Upper lobe of left lung (tissue), 6 donors: ENCODE measurements around the gene PRSS56. TPM values are rescaled to one million over a fixed set of nuclear protein-coding genes. Genes with fewer than 3 reads are reported as not detected.

Experiments
- ATAC-seq, 2 donors: fragments of 200-7000 bp; cut with Tn5 transposase; one replicate each; pipeline ENCODE4 v1.9.1; 2022; ENCODE audit warnings: mild to moderate bottlenecking in 2 of 2, moderate library complexity in 2 of 2; ENCODE audit not compliant: low FRiP score in 2 of 2
- DNase-seq, 2 donors: peaks; one replicate each; pipeline ENCODE4 v3.0.0-alpha.2; 2019 to 2020
- H3K27ac ChIP-seq, 4 donors: fragments of 200-600 bp; sonication (generic); one replicate each; pipeline ENCODE4 v1.5.1; 2016 to 2019
- H3K27me3 ChIP-seq, 4 donors: fragments of 200-600 bp; sonication (generic); one replicate each; pipeline ENCODE4 v1.5.1; 2017 to 2019
- H3K36me3 ChIP-seq, 4 donors: fragments of 200-600 bp; sonication (generic); one replicate each; pipeline ENCODE4 v1.5.1; 2016 to 2019
- H3K4me1 ChIP-seq, 4 donors: fragments of 200-600 bp; sonication (generic); one replicate each; pipeline ENCODE4 v1.5.1; 2018 to 2019
- H3K4me3 ChIP-seq, 4 donors: fragments of 200-600 bp; sonication (generic); one replicate each; pipeline ENCODE4 v1.5.1; 2017 to 2019; ENCODE audit warnings: mild to moderate bottlenecking in 2 of 4, moderate library complexity in 1 of 4
- H3K9me3 ChIP-seq, 4 donors: fragments of 200-600 bp; sonication (generic); one replicate each; pipeline ENCODE4 v1.5.1; 2018 to 2019
- CTCF ChIP-seq, 6 experiments: fragments of 450-650 bp in 4 of 6; fragments of 200-600 bp in 2 of 6; sonication (generic) in 2 of 6; IDR thresholded peaks; one replicate each; pipeline ENCODE4 v1.5.1; 2016 to 2019; ENCODE audit warnings: antibody characterized with exemption in 6 of 6
- EP300 ChIP-seq, 4 donors: sonication (generic); formaldehyde crosslinking; IDR thresholded peaks; one replicate each; pipeline ENCODE4 v1.5.1; 2017; ENCODE audit warnings: antibody characterized with exemption in 4 of 4, control low read depth in 2 of 4
- POLR2A ChIP-seq, 4 donors: fragments of 450-650 bp; IDR thresholded peaks; one replicate each; pipeline ENCODE4 v1.5.1; 2016 to 2017; ENCODE audit warnings: antibody characterized with exemption in 4 of 4, mild to moderate bottlenecking in 2 of 4
- POLR2AphosphoS5 ChIP-seq, 2 donors: sonication (generic); formaldehyde crosslinking; IDR thresholded peaks; one replicate each; pipeline ENCODE4 v1.5.1; 2017; ENCODE audit warnings: antibody characterized with exemption in 2 of 2
- WGBS, 2 donors: methylation state at CpG; one replicate each; pipeline ENCODE4 v1.1.5; 2017 to 2018; 5-methylcytosine and 5-hydroxymethylcytosine counted together
- total RNA-seq, 6 donors: library from RNA; depleted of rRNA in 4 of 6; stranded (reverse); fragments of >200 nt in 4 of 6; gene quantifications; one replicate each; pipeline versions ENCODE4 v1.1.0 to v1.2.1, GENCODE V29; 2016 to 2021
- donor health status: DM: no; HTN: no; CAD: no; lungs with moderate emphysema.
- donor health status: DM: no; HTN: yes; CAD: no; lungs with severe emphysema.

The PRSS56 gene
- total RNA-seq, 6 donors from 2014 or later: not detected

DNA sequence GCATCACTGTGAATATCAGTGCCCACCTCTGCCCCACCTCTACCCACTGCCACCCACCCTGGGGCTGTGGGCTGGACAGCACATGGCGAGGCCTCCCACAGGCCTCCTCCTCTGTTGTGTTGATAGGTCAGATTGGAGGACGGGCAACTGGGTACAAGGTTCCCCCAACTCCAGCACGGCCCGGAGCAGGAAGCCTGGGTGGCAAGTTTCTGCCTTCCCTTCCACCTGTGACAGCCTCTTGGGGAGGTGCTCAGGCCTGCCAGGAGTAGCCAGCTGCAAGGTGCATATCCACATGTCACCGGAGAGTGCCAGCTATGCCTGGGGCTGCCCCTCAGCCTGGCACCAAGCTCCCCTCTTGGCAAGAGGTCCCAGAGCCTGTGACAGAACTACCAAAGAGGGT, 25.6 kb upstream of the PRSS56 start:
- TF ChIP-seq EP300 (IDR thresholded peaks at IDR 0.05) (no peak), CTCF (IDR thresholded peaks at IDR 0.05) (no peak)
- Histone ChIP-seq H3K27ac (no peak overlapping the region), H3K36me3 (no peaks in the 10 kb centered on the region), H3K9me3 (no peaks in the 10 kb centered on the region), H3K27me3 (no peaks in the 10 kb centered on the region), H3K4me3 (no peak overlapping the region), H3K4me1 (no peaks in the 10 kb centered on the region)
- WGBS, 2 donors: 91 to 92% methylated on average over 2 to 5 of the region's 5 CpGs
- no peak for ATAC-seq
- no peak for DNase-seq

DNA sequence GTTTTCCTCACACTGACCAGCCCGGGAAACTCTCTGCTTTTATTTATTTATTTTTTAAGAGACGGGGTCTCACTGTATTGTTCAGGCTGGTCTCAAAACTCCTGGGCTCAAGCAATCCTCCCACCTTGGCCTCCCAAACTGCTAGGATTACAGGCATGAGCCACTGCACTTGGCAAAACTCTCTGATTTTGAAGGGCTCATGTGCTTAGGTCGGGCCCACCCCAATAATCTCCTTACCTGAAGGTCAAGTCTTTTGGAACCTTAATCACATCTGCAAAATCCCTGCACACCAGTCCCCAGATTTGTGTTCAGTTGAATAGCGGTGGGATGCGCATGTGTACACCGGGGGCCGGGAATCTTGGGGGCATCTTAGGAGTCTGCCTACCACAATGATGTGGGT, 24.9 kb upstream of the PRSS56 start:
- no peak for ATAC-seq
- no peaks in the 10 kb centered on the region for H3K9me3 ChIP-seq

DNA sequence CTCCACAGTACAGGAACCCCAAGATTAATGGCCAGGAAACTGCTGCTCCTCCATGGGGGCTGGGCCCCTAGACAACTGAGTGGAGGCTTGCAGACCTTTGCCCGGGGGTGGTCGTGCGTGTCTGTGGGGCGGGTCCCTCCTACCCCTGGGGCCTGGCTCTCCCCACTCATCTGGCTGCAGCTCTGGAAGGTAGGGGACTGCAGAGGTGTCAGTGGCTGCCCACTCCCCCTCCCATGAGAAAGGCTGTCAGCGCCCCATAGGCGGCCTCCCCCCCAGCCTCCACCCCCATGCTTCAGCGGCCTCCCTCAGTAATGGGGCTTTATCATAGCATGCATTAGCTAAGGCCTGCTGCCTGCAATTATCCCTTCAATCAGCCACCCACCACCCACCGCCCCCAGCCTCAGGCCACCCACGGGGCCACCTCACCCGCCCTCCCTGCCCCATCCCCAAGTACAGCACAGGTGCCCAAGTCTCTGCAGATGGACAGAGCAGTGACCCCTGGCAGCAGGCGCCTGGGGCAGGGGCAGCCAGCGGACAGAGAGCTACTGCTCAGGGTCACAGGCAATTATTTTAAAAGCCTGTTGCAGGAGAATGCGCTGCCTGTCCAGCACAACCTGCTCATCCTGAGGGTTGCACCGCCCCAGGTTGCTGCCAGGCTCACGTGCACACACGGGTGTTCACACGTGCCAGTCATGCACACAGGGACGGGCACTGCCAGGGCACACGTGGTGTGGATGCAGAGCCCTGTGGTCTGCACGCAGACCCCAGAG, 23.5 kb upstream of the PRSS56 start:
- ATAC-seq: no peak
- 50 to 75% methylated on average over 1 to 17 of the region's 20 CpGs for WGBS, 2 donors

More for the DNA sequence above, 24.9 kb upstream of the PRSS56 start:
- no peak for DNase-seq
- Histone ChIP-seq H3K4me1 (no peaks in the 10 kb centered on the region), H3K4me3 (no peak overlapping the region), H3K27me3 (no peaks in the 10 kb centered on the region), H3K27ac (no peak overlapping the region), H3K36me3 (no peaks in the 10 kb centered on the region)
- 84 to 86% methylated on average over 7 of the region's 7 CpGs for WGBS, 2 donors
- TF ChIP-seq CTCF (IDR thresholded peaks at IDR 0.05): no peak
- TF ChIP-seq POLR2AphosphoS5 (IDR thresholded peaks at IDR 0.05): no peak
- TF ChIP-seq EP300 (IDR thresholded peaks at IDR 0.05): no peak
- no peak for TF ChIP-seq POLR2A (IDR thresholded peaks at IDR 0.05)

GRCh38 chr2:232497348-232497747, 22.8 kb upstream of the PRSS56 start:
- Histone ChIP-seq H3K27ac (no peak overlapping the region), H3K4me1 (peaks cover 0 to 2% (median under 1%) of the 10 kb centered on the region in 4 donors), H3K4me3 (no peak overlapping the region), H3K36me3 (no peaks in the 10 kb centered on the region), H3K27me3 (peaks cover 0 to 8% (median under 1%) of the 10 kb centered on the region in 4 donors), H3K9me3 (no peaks in the 10 kb centered on the region)
- no peak for TF ChIP-seq CTCF (IDR thresholded peaks at IDR 0.05)
- no peak for TF ChIP-seq POLR2AphosphoS5 (IDR thresholded peaks at IDR 0.05)
- no peak for TF ChIP-seq EP300 (IDR thresholded peaks at IDR 0.05)
- TF ChIP-seq POLR2A (IDR thresholded peaks at IDR 0.05): no peak
- DNase-seq (no peak), ATAC-seq (no peak)
- WGBS, 2 donors: 54 to 73% methylated on average over 12 to 13 of the region's 13 CpGs

More for the DNA sequence above, 23.5 kb upstream of the PRSS56 start:
- Histone ChIP-seq H3K9me3 (no peaks in the 10 kb centered on the region), H3K27me3 (peaks cover 0 to 3% (median 0%) of the 10 kb centered on the region in 4 donors), H3K4me1 (no peaks in the 10 kb centered on the region), H3K36me3 (no peaks in the 10 kb centered on the region), H3K27ac (no peak overlapping the region), H3K4me3 (no peak overlapping the region)
- TF ChIP-seq EP300 (IDR thresholded peaks at IDR 0.05): no peak
- TF ChIP-seq CTCF (IDR thresholded peaks at IDR 0.05): no peak
- no peak for TF ChIP-seq POLR2A (IDR thresholded peaks at IDR 0.05)
- no peak for TF ChIP-seq POLR2AphosphoS5 (IDR thresholded peaks at IDR 0.05)
- DNase-seq: no peak

- Histone ChIP-seq H3K27me3 (peaks cover 0 to 19% (median 7%) of the 10 kb centered on the region in 4 donors), H3K27ac (no peak overlapping the region), H3K9me3 (no peaks in the 10 kb centered on the region), H3K4me1 (peaks cover 7 to 13% (median 12%) of the 10 kb centered on the region in 4 donors), H3K4me3 (no peak overlapping the region), H3K36me3 (no peaks in the 10 kb centered on the region)
- ATAC-seq (no peak), DNase-seq (no peak)
- TF ChIP-seq CTCF (IDR thresholded peaks at IDR 0.05) (no peak), POLR2A (IDR thresholded peaks at IDR 0.05) (no peak), EP300 (IDR thresholded peaks at IDR 0.05) (no peak), POLR2AphosphoS5 (IDR thresholded peaks at IDR 0.05) (no peak)
- 90 to 94% methylated on average over 3 of the region's 3 CpGs for WGBS, 2 donors
Observed at GRCh38 chr2:232498452-232498851, 21.7 kb upstream of the PRSS56 start.
